ENCODE results near the gene SELENOK.

Gene SELENOK

DNA sequence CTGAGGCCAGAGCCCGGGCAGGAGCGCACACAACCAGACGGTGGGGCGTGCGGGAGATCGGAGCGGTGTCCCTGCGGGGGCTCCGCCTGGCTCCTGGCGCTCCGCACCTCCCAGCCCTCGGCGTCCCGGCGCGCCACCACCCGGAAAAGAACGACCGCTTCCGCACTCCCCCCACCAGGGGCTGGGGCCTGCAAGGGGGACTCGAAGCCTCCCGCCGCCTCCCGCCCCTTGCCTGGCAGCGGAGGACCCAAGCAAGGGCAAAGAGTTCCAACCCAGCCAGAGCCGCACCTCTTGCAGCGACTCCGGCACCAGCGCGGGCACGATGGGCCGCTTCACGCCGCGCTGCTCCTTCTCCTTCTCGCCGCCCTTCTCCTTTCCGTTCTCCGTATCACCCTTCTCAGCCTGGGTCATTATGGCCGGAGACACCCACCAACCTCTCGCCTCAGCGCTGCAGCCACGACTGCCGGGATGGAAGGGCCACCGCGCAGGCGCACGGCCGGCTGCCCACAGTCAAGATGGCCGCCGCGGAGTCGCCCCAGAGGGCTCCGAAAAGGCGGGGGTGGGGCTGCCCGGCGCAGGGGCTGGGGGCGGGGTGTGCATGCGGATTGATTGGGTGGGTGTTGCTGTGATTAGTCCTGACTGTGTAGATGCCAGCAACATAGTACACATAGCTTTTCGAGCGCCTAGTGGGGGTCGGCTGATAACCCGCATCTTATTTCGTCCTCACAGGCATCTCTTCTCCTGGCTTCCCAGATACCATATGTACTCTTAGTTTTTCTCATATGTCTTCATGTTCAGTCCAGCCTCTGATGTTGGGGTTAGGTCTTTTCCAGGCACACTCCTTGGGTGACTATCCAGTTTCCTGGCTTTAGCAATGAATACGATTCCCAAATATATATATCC lies 9.7 kb downstream of the SELENOK start, which contains the start of gene ACTR8:
ACTR8 (minus strand) TSS at position 462 of the 903 bp plus-strand sequence; CDS start at position 411, 51 bp downstream.
- peak; percentile 95 for DNase-seq

- no peak for DNase-seq
These were observed 11.0 kb downstream of the SELENOK start for GRCh38 chr3:53880396-53881345.

DNA sequence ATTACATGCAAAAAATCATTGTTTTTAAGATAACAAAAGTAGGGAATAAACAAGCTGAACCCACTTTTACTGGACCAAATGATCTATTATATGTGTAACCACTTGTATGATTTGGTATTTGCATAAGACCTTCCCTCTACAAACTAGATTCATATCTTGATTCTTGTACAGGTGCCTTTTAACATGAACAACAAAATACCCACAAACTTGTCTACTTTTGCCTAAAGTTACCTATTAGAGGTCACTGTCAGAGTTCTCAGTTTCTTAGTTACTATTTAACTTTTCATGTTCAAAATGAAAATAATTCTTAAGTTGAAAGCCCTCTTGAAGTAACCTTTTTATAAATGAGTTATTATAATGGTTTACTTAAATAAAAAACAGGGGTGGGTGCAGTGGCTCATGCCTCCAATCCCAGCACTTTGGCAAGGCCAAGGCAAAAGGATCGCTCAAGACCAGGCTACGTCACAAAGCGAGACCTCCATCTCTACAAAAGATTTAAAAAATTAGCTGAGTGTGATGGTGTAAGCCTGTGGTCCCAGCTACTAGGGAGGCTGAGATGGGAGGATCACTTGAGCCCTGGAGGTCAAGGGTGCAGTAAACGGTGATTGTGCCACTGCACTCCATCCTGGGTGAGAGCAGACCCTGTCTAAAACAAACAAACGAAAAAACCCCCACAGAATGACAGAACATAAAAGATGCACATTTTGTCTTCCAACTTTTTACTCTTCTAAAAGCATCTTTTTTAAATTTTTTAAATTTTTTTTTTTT lies 25.7 kb downstream of the SELENOK start:
- no peak for DNase-seq

- no peak for DNase-seq
These were observed 28.5 kb downstream of the SELENOK start for GRCh38 chr3:53863145-53863544.

DNA sequence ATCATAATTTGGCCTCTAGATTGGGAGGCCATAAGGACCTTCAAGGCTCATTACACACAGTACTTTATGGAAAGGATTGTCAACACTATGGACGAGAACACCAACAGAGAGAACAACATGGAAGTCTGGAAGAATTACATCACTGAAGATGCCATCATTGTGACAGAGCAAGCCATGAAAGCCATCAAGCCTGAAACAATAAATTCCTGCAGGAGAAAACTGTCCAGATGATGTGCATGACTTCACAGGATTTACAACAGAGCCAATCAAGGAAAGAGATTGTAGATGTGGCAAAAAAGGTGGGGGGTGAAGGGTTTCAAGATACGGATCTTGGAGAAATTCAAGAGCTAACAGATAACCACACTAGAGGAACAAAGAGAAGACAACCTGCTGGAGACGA lies 29.4 kb downstream of the SELENOK start:
- no peak for DNase-seq

DNA sequence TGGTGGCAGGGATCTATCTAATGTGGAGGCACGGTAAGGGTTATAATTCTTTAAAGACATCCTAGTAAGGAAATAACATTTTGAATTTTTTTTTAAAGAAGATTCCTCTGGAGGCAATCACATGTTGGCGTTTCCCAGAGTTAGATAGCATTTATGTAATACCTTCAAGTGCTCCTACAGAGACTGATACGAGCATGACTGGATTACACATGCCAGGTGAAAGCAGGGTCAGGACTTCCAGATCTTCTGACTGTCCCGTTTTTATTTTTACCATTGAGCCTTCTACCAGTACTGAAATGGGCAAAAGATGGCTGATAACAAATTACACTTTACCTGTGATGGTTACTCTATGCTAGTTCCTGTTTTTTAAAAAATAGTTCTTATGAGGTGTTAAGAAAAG lies 31.5 kb downstream of the SELENOK start:
- no peak for DNase-seq

DNA sequence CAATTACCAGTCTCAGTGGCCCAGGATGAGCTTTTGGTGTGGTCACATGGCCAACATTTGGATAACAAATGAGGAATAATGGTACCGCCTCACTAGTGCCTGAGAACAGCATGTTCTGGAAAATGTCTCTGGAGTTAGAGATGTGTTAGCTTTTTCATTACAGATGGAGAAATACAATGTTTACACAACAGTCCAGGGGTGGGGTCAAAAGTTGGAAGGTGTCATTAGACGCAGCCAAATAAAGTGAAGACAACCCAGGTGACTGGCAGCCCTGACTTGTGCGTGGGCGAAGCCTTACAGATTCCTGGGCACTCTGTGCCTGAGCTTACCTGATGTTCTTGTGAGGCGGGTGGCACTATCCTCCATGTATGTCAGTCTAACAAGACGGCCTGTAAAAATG lies 32.5 kb downstream of the SELENOK start:
- DNase-seq = no peak

GRCh38 chr3:53858096-53858741 lies 33.4 kb downstream of the SELENOK start:
- DNase-seq = no peak

GRCh38 chr3:53856964-53857363 lies 34.7 kb downstream of the SELENOK start:
- no peak for DNase-seq

DNA sequence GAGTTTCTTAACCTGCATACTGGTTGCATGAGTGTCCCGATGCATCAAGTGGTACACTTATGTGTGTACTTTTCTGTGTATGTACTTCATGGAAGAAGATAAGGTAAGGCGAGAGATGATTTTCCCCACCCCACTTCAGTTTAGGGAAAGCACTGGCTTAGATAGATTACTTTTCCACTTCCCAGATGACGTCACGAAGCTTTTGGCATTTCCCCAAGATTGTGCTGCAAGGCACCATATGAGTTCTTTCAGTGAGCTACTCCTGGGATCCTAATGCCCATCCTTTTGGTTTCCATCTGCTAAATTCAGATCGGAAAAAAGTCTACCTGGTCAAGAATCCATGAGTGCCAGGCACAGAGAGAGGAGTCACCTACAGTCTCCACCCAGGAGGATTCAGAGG lies 40.8 kb downstream of the SELENOK start:
- no peak for DNase-seq

- no peak for DNase-seq
These were observed 41.7 kb downstream of the SELENOK start for GRCh38 chr3:53849916-53850315.

DNA sequence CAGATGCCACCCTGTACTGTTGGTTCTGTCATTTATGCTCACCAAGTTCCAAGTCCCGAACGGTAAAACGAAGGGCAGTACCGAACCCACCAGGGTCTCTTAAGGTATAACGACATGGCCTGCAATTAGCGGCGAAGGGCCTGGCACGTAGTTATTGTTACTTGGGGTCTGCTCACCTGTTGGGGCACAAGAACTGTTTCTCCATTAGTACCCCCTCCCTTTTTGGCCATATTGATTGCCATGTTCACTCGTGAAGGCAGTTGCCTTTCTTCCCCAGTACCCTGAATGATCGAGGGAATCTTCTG lies 44.9 kb downstream of the SELENOK start:
- no peak for DNase-seq

GRCh38 chr3:53846134-53846850 lies 45.4 kb downstream of the SELENOK start, which contains the start of the genes CHDH and IL17RB:
Gene CHDH (minus strand): TSS chr3:53846419. CDS start chr3:53824008, 22,411 bp downstream.
Gene IL17RB (plus strand): TSS chr3:53846568. CDS start chr3:53846589, 21 bp downstream.
- peak; percentile 69 for DNase-seq

GRCh38 chr3:53845881-53846133 lies 45.9 kb downstream of the SELENOK start:
- DNase-seq = no peak

DNA sequence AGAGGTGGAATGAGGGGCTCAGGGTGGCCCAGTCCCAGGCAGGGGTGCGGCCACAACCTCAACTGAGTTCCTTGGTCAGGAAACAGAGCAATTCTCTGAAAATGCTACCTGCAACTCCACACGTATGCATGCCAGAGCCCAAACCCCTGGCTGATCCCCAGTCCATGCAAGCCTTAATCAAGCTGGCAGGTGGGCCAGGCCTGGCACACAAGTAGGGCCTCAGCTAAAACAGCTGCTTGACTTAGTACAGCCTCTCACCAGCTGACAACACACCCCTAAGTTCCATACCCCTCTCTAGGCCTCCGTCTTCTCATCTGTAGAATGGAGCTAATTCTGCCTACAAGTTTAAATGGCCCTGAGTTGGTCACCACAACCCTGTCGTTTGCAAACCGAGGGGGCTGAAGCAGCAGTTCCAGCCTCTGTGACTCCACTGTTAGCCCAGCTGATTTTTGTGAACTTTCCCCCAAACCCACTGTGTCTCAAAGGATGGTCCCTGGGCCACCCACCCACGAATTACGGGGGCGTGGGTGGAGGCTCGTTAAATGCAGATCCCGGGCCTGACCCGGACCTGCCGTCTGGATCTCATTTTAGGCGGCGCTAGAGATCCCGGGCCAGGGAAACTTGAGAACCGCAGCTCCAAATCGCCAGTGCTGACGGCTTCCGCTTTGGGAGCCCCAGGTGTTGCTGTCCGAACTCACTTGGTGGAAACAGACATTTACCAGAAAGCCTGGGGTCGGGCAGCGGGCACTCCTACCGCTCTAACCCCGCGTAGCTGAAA lies 46.4 kb downstream of the SELENOK start:
- peak; percentile 82 for DNase-seq

GRCh38 chr3:53844262-53845102 lies 47.2 kb downstream of the SELENOK start:
- DNase-seq = no peak

GRCh38 chr3:53843195-53844177 lies 48.2 kb downstream of the SELENOK start:
- DNase-seq = no peak

DNA sequence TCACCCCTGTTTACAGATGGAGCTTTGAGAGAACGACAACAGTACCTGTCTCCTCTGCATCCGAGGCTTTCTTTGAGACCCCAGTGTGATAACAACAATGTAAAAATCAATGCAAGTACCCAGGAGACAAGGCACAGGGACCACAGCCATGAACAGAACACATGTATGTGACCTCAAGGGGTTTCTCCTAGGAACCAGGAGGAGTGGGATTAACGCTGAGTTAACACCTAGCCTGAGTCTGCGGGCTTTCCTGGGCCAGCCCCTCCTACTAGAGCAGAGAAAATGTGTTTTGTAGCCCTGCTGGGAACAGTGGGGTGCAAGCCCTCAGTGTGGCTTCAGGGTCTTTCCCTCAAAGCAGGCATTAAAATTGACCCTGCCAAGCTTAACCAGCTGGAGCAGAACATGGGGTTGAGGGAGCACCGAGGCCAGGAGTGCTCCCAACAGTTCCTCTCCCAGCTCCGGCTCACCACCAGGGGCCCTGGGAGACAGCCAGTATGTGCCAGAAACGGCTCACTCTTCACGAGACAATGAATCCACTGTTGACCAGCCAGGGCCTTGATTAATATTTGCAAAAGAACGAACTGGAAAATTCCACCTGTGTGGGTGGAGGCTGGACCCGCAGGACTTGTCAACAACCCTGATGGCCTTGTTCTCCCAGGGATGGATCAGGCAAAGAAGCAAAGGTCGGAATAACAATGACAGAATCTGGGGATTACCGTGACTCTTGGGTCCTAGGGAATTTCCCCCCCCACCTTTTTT lies 49.0 kb downstream of the SELENOK start:
- no peak for DNase-seq

Data from right hindlimb (tissue), 1 donor.